Measurements from ENCODE around the gene PKP2. TPM values are rescaled to one million over a fixed set of nuclear protein-coding genes. Genes with fewer than 3 reads are reported as not detected.

PKP2 gene
- total and polyA plus RNA-seq, 9 of the 15 experiments (the other 6 are each of a cell fraction or from before 2014, with no cell fraction given) = 1.6 to 4.2 (median 2.8) TPM

GRCh38 chr12:32896432-32897280 is at the start of gene PKP2 (continued):
- TF ChIP-seq, protein P1, sequence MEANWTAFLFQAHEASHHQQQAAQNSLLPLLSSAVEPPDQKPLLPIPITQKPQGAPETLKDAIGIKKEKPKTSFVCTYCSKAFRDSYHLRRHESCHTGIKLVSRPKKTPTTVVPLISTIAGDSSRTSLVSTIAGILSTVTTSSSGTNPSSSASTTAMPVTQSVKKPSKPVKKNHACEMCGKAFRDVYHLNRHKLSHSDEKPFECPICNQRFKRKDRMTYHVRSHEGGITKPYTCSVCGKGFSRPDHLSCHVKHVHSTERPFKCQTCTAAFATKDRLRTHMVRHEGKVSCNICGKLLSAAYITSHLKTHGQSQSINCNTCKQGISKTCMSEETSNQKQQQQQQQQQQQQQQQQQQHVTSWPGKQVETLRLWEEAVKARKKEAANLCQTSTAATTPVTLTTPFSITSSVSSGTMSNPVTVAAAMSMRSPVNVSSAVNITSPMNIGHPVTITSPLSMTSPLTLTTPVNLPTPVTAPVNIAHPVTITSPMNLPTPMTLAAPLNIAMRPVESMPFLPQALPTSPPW (CRISPR knock-in tag; IDR thresholded peaks at IDR 0.05) = peak; percentile 86
- no peak for TF ChIP-seq RBM39 (optimal IDR thresholded peaks at IDR 0.05; ENCODE audit: low read depth, low read length)
- no peak for TF ChIP-seq MTF1 (CRISPR knock-in tag; IDR thresholded peaks at IDR 0.05; ENCODE audit: borderline replicate concordance)
- TF ChIP-seq E4F1 (CRISPR knock-in tag; IDR thresholded peaks at IDR 0.05; ENCODE audit: borderline replicate concordance) = no peak
- no peak for TF ChIP-seq NR4A1 (CRISPR knock-in tag; IDR thresholded peaks at IDR 0.05)
- no peak for TF ChIP-seq NR4A1 (tag; IDR thresholded peaks at IDR 0.05)
- TF ChIP-seq ZNF174 (CRISPR knock-in tag; IDR thresholded peaks at IDR 0.05) = no peak
- no peak for TF ChIP-seq LCOR (CRISPR knock-in tag; IDR thresholded peaks at IDR 0.05)
- peak; percentile 67 for TF ChIP-seq L3MBTL2 (IDR thresholded peaks at IDR 0.05)
- TF ChIP-seq, protein P2, sequence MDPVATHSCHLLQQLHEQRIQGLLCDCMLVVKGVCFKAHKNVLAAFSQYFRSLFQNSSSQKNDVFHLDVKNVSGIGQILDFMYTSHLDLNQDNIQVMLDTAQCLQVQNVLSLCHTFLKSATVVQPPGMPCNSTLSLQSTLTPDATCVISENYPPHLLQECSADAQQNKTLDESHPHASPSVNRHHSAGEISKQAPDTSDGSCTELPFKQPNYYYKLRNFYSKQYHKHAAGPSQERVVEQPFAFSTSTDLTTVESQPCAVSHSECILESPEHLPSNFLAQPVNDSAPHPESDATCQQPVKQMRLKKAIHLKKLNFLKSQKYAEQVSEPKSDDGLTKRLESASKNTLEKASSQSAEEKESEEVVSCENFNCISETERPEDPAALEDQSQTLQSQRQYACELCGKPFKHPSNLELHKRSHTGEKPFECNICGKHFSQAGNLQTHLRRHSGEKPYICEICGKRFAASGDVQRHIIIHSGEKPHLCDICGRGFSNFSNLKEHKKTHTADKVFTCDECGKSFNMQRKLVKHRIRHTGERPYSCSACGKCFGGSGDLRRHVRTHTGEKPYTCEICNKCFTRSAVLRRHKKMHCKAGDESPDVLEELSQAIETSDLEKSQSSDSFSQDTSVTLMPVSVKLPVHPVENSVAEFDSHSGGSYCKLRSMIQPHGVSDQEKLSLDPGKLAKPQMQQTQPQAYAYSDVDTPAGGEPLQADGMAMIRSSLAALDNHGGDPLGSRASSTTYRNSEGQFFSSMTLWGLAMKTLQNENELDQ (CRISPR knock-in tag; IDR thresholded peaks at IDR 0.05; ENCODE audit: borderline replicate concordance) = 0 out of 2 replicates have a peak, but pooled peaks have one; percentile 53
- no peak for TF ChIP-seq TOE1 (IDR thresholded peaks at IDR 0.05; ENCODE audit: borderline replicate concordance)
- no peak for TF ChIP-seq TOE1 (CRISPR knock-in tag; IDR thresholded peaks at IDR 0.05; ENCODE audit: borderline replicate concordance, low read depth)
- peak; percentile 57 to 67; a peak in 3 of 4 replicates for TF ChIP-seq MAZ (CRISPR knock-in tag; conservative IDR thresholded peaks at IDR 0.05 in 1 of 2, IDR thresholded peaks at IDR 0.05 in 1 of 2)
- TF ChIP-seq, protein P3, sequence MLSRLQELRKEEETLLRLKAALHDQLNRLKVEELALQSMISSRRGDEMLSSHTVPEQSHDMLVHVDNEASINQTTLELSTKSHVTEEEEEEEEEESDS (CRISPR knock-in tag; IDR thresholded peaks at IDR 0.05) = no peak
